A673 (cell line): ENCODE measurements around the gene HSD11B2. TPM values are rescaled to one million over a fixed set of nuclear protein-coding genes. Genes with fewer than 3 reads are reported as not detected.
A peak's percentile ranks its signal among the peaks of the same experiment; 100 is the strongest.

Experiments
- BruUV-seq: library from RNA; stranded (reverse); fragments of 400-500 nt; replicated peaks from 2 replicates; lab custom pipeline; 2021; lab: Mats Ljungman, UMichigan
- CTCF ChIA-PET: fragments of 300-600 bp; sonication (Branson Sonifier 250); formaldehyde crosslinking; loops from one replicate; lab custom pipeline; 2022; ENCODE audit warnings: antibody characterized with exemption; lab: Charles Lee
- POLR2A ChIA-PET: fragments of 300-600 bp; sonication (Branson Sonifier 250); formaldehyde crosslinking; loops from one replicate; lab custom pipeline; 2022; ENCODE audit warnings: antibody characterized with exemption; ENCODE audit not compliant: low non-redundant PET; lab: Charles Lee
- DNase-seq: peaks from one replicate; pipeline ENCODE4 v3.0.0-alpha.2; 2015; ENCODE audit warnings: low spot score
- H3K27ac ChIP-seq: fragments of 200-600 bp; sonication (generic); 2 replicates; pipeline ENCODE4 v1.5.1; 2016; ENCODE audit warnings: mixed run types, low read depth, mild to moderate bottlenecking, mixed read lengths, antibody characterized with exemption, low read length; ENCODE audit not compliant: poor library complexity, severe bottlenecking
- H3K27me3 ChIP-seq: fragments of 200-600 bp; sonication (generic); replicated peaks from 2 replicates; pipeline ENCODE4 v1.6.1; 2017; ENCODE audit warnings: mixed run types, low read depth, mild to moderate bottlenecking, mixed read lengths, antibody characterized with exemption, low read length; ENCODE audit not compliant: insufficient read depth, poor library complexity
- H3K36me3 ChIP-seq: fragments of 200-600 bp; sonication (generic); 2 replicates; pipeline ENCODE4 v1.6.1; 2016; ENCODE audit warnings: mixed run types, mild to moderate bottlenecking, mixed read lengths, antibody characterized with exemption, low read length; ENCODE audit not compliant: insufficient read depth, poor library complexity, severe bottlenecking
- H3K4me1 ChIP-seq: fragments of 200-600 bp; sonication (generic); 2 replicates; pipeline ENCODE4 v1.6.1; 2017; ENCODE audit warnings: mixed run types, mild to moderate bottlenecking, mixed read lengths, antibody characterized with exemption, low read length; ENCODE audit not compliant: insufficient read depth, poor library complexity, severe bottlenecking
- H3K4me3 ChIP-seq: fragments of 200-600 bp; sonication (generic); 2 replicates; pipeline ENCODE4 v1.5.1; 2016; ENCODE audit warnings: low read depth, mixed run types, mild to moderate bottlenecking, mixed read lengths, low read length; ENCODE audit not compliant: poor library complexity, severe bottlenecking
- H3K9me3 ChIP-seq: fragments of 200-600 bp; sonication (generic); 2 replicates; pipeline ENCODE4 v1.6.1; 2016; ENCODE audit warnings: mixed run types, low read depth, mild to moderate bottlenecking, mixed read lengths, antibody characterized with exemption, low read length; ENCODE audit not compliant: poor library complexity, severe bottlenecking
- EZH2 ChIP-seq: fragments of 200-600 bp; sonication (generic); IDR thresholded peaks from 2 replicates; pipeline ENCODE4 v1.6.1; 2017; ENCODE audit warnings: borderline replicate concordance, low read depth, mild to moderate bottlenecking, mixed read lengths, antibody characterized with exemption, low read length; ENCODE audit not compliant: poor library complexity, severe bottlenecking
- intact Hi-C: fragments of 100-400 bp; cut with micrococcal nuclease; formaldehyde crosslinking; loops from one replicate; pipeline ENCODE4 v1.10.0; 2022; ENCODE audit not compliant: unreplicated experiment
- total RNA-seq: library from RNA; stranded (reverse); gene quantifications from 2 replicates; pipeline ENCODE4 v1.2.3, GENCODE V29; 2021
- TF ChIP-seq, protein P1 (sequence below): fragments of 300-800, 200-600 bp; sonication (generic); conservative IDR thresholded peaks from 2 replicates; pipeline ENCODE4 v1.5.1; 2017; ENCODE audit warnings: low read depth, mild to moderate bottlenecking, antibody characterized with exemption, low read length, moderate library complexity, mixed read lengths

Gene HSD11B2
- total RNA-seq, 1 experiment from 2014 or later = 2.3 TPM

DNA sequence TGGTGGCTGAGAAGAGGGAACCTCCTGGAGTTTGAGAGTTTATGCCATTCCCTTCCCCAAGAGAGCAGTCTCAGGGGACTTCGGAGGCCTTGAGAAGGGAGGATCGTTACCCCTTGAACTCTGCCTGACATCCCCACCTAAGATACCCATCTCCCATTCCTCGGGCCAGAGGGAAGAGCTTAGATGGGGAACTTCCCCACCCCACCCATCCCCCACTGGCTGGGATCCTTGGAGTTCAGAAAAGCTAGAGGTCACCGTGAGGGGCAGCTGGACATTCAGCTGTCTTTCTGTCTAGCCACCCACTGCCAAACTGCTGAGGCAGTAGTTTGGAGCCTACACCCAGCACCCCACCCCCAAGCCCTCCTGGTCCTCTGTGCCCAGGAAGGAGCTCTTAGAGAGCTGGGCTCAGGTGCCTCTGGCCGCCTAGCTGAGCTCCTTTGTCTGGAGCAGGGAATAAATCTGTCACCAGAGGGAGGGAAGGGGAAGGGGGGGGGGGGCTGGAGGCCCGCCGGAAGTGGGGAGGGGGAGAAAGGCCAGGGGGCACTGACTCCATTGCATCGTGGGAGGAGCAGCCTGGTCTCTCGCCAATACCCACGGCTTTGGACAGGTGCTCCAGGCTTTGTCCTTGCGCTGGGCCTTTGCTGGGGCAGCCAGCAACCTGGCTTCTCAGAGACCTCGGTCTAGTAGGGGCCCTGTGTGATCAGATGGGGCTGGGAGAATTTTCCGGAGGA is 1.0 kb downstream of the HSD11B2 start:
- TF ChIP-seq EZH2 = no peak
- TF ChIP-seq, protein P1, sequence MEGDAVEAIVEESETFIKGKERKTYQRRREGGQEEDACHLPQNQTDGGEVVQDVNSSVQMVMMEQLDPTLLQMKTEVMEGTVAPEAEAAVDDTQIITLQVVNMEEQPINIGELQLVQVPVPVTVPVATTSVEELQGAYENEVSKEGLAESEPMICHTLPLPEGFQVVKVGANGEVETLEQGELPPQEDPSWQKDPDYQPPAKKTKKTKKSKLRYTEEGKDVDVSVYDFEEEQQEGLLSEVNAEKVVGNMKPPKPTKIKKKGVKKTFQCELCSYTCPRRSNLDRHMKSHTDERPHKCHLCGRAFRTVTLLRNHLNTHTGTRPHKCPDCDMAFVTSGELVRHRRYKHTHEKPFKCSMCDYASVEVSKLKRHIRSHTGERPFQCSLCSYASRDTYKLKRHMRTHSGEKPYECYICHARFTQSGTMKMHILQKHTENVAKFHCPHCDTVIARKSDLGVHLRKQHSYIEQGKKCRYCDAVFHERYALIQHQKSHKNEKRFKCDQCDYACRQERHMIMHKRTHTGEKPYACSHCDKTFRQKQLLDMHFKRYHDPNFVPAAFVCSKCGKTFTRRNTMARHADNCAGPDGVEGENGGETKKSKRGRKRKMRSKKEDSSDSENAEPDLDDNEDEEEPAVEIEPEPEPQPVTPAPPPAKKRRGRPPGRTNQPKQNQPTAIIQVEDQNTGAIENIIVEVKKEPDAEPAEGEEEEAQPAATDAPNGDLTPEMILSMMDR = no peak

DNA sequence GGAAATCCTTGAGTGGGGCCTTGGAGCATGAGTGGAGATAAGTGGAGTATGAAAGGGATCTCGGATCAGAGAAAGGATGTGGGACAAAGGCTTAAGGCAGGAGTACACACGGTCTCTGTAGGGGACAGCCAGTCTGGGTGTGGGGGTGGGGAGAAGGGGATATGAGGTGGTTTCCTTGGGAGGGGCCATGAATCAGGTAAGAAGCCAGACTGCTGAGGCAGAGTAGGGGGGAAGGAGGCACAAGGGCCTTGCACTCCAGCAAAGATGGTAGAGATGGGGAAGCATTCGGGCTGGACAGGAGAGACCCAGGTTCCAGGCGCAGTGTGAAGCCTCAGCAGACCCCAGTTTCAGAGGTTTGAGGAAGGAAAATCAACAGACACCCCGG is 1.6 kb downstream of the HSD11B2 start:
- H3K4me1 ChIP-seq = peaks cover 4% of the 10 kb centered on the region
- H3K36me3 ChIP-seq = no peaks in the 10 kb centered on the region
- BruUV-seq = no TSS peak
- ChIA-PET POLR2A (interaction anchor here (0.7 kb wide), 1 partner anchor 73 kb away, joined by 15 read pairs; no protein-coding TSS in a partner anchor), CTCF (interaction anchor here (0.5 kb wide), 1 partner anchor 22 kb away, joined by 3 read pairs; no protein-coding TSS in a partner anchor)
- peaks cover 3% of the 10 kb centered on the region for H3K27me3 ChIP-seq
- TF ChIP-seq, protein P1 = no peak
- no peak for TF ChIP-seq EZH2
- no peak for DNase-seq
- intact Hi-C loops = no loop called here
- H3K9me3 ChIP-seq = no peaks in the 10 kb centered on the region
- H3K27ac ChIP-seq = no peak overlapping the region
- H3K4me3 ChIP-seq = no peak overlapping the region

More for the DNA sequence above, 1.0 kb downstream of the HSD11B2 start:
- intact Hi-C loops = no loop called here
- CTCF ChIA-PET = interaction anchor here (0.5 to 0.7 kb wide), 4 partner anchors 10 to 153 kb away, joined by 3 to 8 read pairs (median 5); partner anchors contain the start of gene PLEKHG4
- no TSS peak for BruUV-seq
- peaks cover 3% of the 10 kb centered on the region for H3K27me3 ChIP-seq
- peaks cover 4% of the 10 kb centered on the region for H3K4me1 ChIP-seq
- H3K4me3 ChIP-seq = peak overlapping the region; percentile 52
- no peak overlapping the region for H3K27ac ChIP-seq
- no peaks in the 10 kb centered on the region for H3K9me3 ChIP-seq
- no peak for DNase-seq
- no peaks in the 10 kb centered on the region for H3K36me3 ChIP-seq
- POLR2A ChIA-PET = interaction anchor here (0.6 to 0.7 kb wide), 3 partner anchors 73 to 741 kb away, joined by 3 to 15 read pairs (median 5); no protein-coding TSS in a partner anchor

DNA sequence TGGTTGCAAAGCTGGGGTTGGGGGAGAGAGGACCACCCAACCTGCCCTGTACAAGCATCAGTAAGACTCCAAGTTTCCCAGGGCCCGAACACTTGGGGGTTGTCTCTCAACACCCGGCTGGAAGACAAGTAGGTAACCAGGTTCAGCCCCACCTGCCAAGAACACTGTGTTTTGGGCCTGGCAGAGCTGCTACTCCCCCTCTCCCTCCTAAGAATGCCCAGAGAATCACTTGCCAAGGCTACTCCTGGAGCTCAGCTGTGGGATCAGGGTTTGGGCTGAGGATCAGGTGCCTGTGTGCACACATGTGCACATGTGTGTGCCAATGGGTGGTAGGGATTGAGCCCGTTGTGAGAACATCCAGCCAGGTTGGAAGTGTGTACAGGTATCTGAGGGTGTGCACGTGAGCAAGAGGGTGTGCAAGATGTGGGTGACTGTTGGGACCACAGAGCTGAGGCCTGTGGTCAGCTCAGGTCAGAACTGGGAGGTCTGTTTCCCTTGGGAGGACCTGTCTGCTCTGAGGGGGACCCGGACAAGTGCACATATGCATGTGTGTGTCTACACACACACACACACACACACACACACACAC is 2.3 kb downstream of the HSD11B2 start:
- peaks cover 3% of the 10 kb centered on the region for H3K27me3 ChIP-seq
- TF ChIP-seq, protein P1 = no peak
- TF ChIP-seq EZH2 = no peak
- no TSS peak for BruUV-seq
- no peaks in the 10 kb centered on the region for H3K9me3 ChIP-seq
- peaks cover 4% of the 10 kb centered on the region for H3K4me1 ChIP-seq
- H3K4me3 ChIP-seq = no peak overlapping the region
- H3K36me3 ChIP-seq = no peaks in the 10 kb centered on the region
- H3K27ac ChIP-seq = no peak overlapping the region
- ChIA-PET POLR2A (no interaction called here), CTCF (no interaction called here)
- intact Hi-C loops = no loop called here
- DNase-seq = no peak
